HG03196 (cell line): Measurements from ENCODE around the gene ATL2.

Source experiments
- ATAC-seq: cut with Tn5 transposase; IDR thresholded peaks from one replicate; pipeline ENCODE4 v1.9.1; 2021; ENCODE audit not compliant: unreplicated experiment

Gene ATL2

GRCh38 chr2:38255211-38255610 lies 121.9 kb downstream of the ATL2 start:
- no peak for ATAC-seq

GRCh38 chr2:38254796-38255195 lies 122.3 kb downstream of the ATL2 start:
- ATAC-seq: no peak

- ATAC-seq: no peak
Observed at GRCh38 chr2:38251940-38252339, 125.1 kb downstream of the ATL2 start.

GRCh38 chr2:38248707-38249106 lies 128.4 kb downstream of the ATL2 start:
- no peak for ATAC-seq

- ATAC-seq: no peak
Observed at GRCh38 chr2:38248255-38248654, 128.8 kb downstream of the ATL2 start.

- ATAC-seq: no peak
Observed at GRCh38 chr2:38246105-38246504, 131.0 kb downstream of the ATL2 start.

- no peak for ATAC-seq
Observed at GRCh38 chr2:38245114-38245641, 131.9 kb downstream of the ATL2 start.

GRCh38 chr2:38244301-38244700 lies 132.8 kb downstream of the ATL2 start:
- ATAC-seq: no peak
